Thymus (tissue), 11 donors: ENCODE data around the gene RIT1. TPM values are rescaled to one million over a fixed set of nuclear protein-coding genes. Genes with fewer than 3 reads are reported as not detected.
A peak's percentile ranks its signal among the peaks of the same experiment; 100 is the strongest.

Experiments
- DNase-seq, 9 donors: peaks; one replicate each; pipeline ENCODE4 v3.0.0-alpha.2; 2013; ENCODE audit warnings: low spot score in 9 of 9, low read depth in 6 of 9, missing footprints in 1 of 9
- H3K27ac ChIP-seq, 2 donors: one replicate each; pipeline ENCODE4 v1.5.1; 2013; ENCODE audit warnings: control low read depth in 1 of 2, low read depth in 1 of 2, low read length in 1 of 2, mild to moderate bottlenecking in 1 of 2, moderate library complexity in 1 of 2
- H3K27me3 ChIP-seq, 2 donors: one replicate each; pipeline ENCODE4 v1.5.1; 2013; ENCODE audit warnings: low read length in 1 of 2; ENCODE audit not compliant: control insufficient read depth in 2 of 2, insufficient read depth in 1 of 2
- H3K36me3 ChIP-seq, 2 donors: one replicate each; pipeline ENCODE4 v1.5.1; 2013; ENCODE audit warnings: low read length in 1 of 2, mild to moderate bottlenecking in 1 of 2, moderate library complexity in 1 of 2; ENCODE audit not compliant: control insufficient read depth in 2 of 2, insufficient read depth in 2 of 2
- H3K4me1 ChIP-seq, 2 donors: one replicate each; pipeline ENCODE4 v1.5.1; 2013; ENCODE audit warnings: low read length in 2 of 2; ENCODE audit not compliant: control insufficient read depth in 2 of 2, insufficient read depth in 2 of 2
- H3K4me3 ChIP-seq, 2 donors: one replicate each; pipeline ENCODE4 v1.5.1; 2013; ENCODE audit warnings: low read length in 2 of 2, control low read depth in 1 of 2, mild to moderate bottlenecking in 1 of 2
- H3K9me3 ChIP-seq, 2 donors: one replicate each; pipeline ENCODE4 v1.5.1; 2013; ENCODE audit warnings: low read length in 1 of 2, mild to moderate bottlenecking in 1 of 2; ENCODE audit not compliant: control insufficient read depth in 2 of 2, insufficient read depth in 1 of 2
- WGBS: extraction: QIAGEN DNeasy Blood & Tissue Kit; methylation state at CpG from one replicate; pipeline ENCODE4 v1.1.7; 2013; 5-methylcytosine and 5-hydroxymethylcytosine counted together
- polyA plus RNA-seq: library from polyadenylated mRNA; stranded (reverse); fragments of 200-250 nt; gene quantifications from one replicate; pipeline ENCODE4 v1.2.3, GENCODE V29; 2013
- total RNA-seq: library from RNA; stranded (reverse); fragments of 120-200 nt; gene quantifications from one replicate; pipeline ENCODE4 v1.2.4, GENCODE V29; 2013
- donor health status: healthy.

RIT1 gene
- total and polyA plus RNA-seq, 2 donors = 17.2 to 24.4 TPM

GRCh38 chr1:155859234-155859829 lies 51.8 kb downstream of the RIT1 start, which contains the start of gene SYT11:
SYT11 (plus strand) TSS chr1:155859567; CDS start chr1:155859762, 195 bp downstream.
- H3K9me3 ChIP-seq = no peaks in the 10 kb centered on the region
- H3K36me3 ChIP-seq = peaks cover 3 to 4% of the 10 kb centered on the region in 2 donors
- peak; percentile 89 to 99 (median 96) for DNase-seq
- peak within 1 kb of the TSS; percentile 47 to 65 for H3K4me3 ChIP-seq
- H3K27me3 ChIP-seq = peaks cover 5 to 10% of the 10 kb centered on the region in 2 donors
- H3K4me1 ChIP-seq = peaks cover 13 to 36% of the 10 kb centered on the region in 2 donors
- WGBS = under 1% methylated on average over 33 of the region's 33 CpGs
- peak within 1 kb of the TSS; percentile 53 to 95 for H3K27ac ChIP-seq

GRCh38 chr1:155858800-155859233 lies 52.3 kb downstream of the RIT1 start:
- 59% methylated on average over 12 of the region's 12 CpGs for WGBS
- Histone ChIP-seq H3K36me3 (peaks cover 8% of the 10 kb centered on the region in 2 donors), H3K4me1 (peaks cover 13 to 36% of the 10 kb centered on the region in 2 donors), H3K9me3 (no peaks in the 10 kb centered on the region), H3K27me3 (peaks cover 5 to 10% of the 10 kb centered on the region in 2 donors), H3K4me3 (peak overlapping the region; percentile 47 to 65), H3K27ac (peak overlapping the region; percentile 32 to 95)
- DNase-seq = no peak

GRCh38 chr1:155856975-155857930 lies 53.9 kb downstream of the RIT1 start, which contains the start of gene GON4L:
GON4L (minus strand) TSS chr1:155857214; CDS start chr1:155853780, 3,434 bp downstream.
- H3K4me3 ChIP-seq = peak within 1 kb of the TSS; percentile 90 to 93

GRCh38 chr1:155856257-155856974 lies 54.7 kb downstream of the RIT1 start:
- no peak for DNase-seq
- Histone ChIP-seq H3K4me3 (peak overlapping the region; percentile 90 to 93), H3K9me3 (no peaks in the 10 kb centered on the region), H3K4me1 (peaks cover 13 to 36% of the 10 kb centered on the region in 2 donors), H3K36me3 (peaks cover 24 to 28% of the 10 kb centered on the region in 2 donors), H3K27ac (peak overlapping the region; percentile 67 to 82), H3K27me3 (peaks cover 5 to 10% of the 10 kb centered on the region in 2 donors)
- 60% methylated on average over 20 of the region's 20 CpGs for WGBS

More at GRCh38 chr1:155856975-155857930, 53.9 kb downstream of the RIT1 start, which contains the start of gene GON4L:
- Histone ChIP-seq H3K9me3 (no peaks in the 10 kb centered on the region), H3K36me3 (peaks cover 22% of the 10 kb centered on the region in 2 donors), H3K4me1 (peaks cover 13 to 36% of the 10 kb centered on the region in 2 donors), H3K27ac (peak within 1 kb of the TSS; percentile 67 to 82), H3K27me3 (peaks cover 5 to 10% of the 10 kb centered on the region in 2 donors)
- peak; percentile 85 to 97 (median 92) for DNase-seq
- 20% methylated on average over 46 of the region's 46 CpGs for WGBS

GRCh38 chr1:155850345-155850744 lies 60.8 kb downstream of the RIT1 start:
- DNase-seq = no peak
- 97% methylated on average over 3 of the region's 3 CpGs for WGBS
- no peaks in the 10 kb centered on the region for H3K4me1 ChIP-seq
- no peak overlapping the region for H3K27ac ChIP-seq
- no peak overlapping the region for H3K4me3 ChIP-seq
- H3K36me3 ChIP-seq = peaks cover 42 to 62% of the 10 kb centered on the region in 2 donors
- no peaks in the 10 kb centered on the region for H3K27me3 ChIP-seq
- H3K9me3 ChIP-seq = no peaks in the 10 kb centered on the region

GRCh38 chr1:155847823-155848529 lies 63.2 kb downstream of the RIT1 start:
- peaks cover 52 to 69% of the 10 kb centered on the region in 2 donors for H3K36me3 ChIP-seq
- H3K4me1 ChIP-seq = peaks cover 0 to 3% of the 10 kb centered on the region in 2 donors

More at GRCh38 chr1:155847823-155848529, 63.2 kb downstream of the RIT1 start:
- 94% methylated on average over 1 of the region's 1 CpG for WGBS
- DNase-seq = no peak
- no peak overlapping the region for H3K4me3 ChIP-seq
- H3K9me3 ChIP-seq = no peaks in the 10 kb centered on the region
- H3K27ac ChIP-seq = no peak overlapping the region
- H3K27me3 ChIP-seq = no peaks in the 10 kb centered on the region
